NCI-H82 (cell line): Measurements from ENCODE around the gene LRP1B.
A peak's percentile ranks its signal among the peaks of the same experiment; 100 is the strongest.

Source experiments
- DNase-seq: peaks from one replicate; lab custom pipeline; 2025; lab: John Stamatoyannopoulos, UW

Gene LRP1B

DNA sequence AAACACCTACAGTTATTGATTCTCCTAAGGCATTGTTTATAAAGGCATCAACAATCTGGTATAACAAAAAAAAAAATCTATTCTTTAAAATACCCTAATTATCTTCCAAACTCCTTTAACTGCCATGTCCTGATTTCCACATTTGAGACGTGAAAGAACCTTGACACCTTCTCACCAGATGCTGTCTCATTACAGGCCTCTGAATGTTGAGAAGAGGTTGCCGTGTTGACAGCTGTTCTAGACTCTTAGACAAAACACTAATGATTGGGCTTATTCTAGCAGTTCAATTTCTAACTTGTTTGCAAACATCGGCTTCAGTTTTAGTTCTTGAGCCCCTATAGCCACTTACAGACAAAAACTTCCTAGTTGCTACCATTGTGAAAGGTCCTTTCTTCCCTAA, 988.8 kb downstream of the LRP1B start:
- no peak for DNase-seq

DNA sequence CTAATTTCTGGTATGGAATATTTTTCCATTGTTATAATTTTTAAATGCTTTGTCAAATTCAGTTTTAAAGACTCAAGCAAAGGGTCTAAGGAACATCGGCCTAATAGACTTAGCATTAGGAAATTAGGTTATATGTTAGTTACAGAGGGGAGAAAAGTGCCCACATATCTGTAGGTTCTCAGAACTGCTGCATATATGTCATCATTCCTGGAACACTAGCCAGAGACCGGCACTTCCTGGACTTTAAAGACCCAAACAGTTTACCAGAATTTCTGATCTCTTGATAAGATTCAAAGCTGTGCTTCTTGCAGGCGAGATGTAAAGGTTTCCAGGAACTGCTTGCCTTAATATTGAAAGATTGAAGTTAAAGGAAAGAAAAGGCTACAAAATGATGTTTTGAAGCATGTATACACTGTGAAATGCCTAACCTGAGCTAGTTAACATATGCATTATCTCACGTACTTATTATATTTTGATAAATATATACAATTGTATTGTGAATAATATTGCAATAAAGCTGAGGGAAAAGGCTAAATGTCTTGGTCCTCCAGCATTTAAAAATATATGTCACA, 993.6 kb downstream of the LRP1B start:
- no peak for DNase-seq

DNA sequence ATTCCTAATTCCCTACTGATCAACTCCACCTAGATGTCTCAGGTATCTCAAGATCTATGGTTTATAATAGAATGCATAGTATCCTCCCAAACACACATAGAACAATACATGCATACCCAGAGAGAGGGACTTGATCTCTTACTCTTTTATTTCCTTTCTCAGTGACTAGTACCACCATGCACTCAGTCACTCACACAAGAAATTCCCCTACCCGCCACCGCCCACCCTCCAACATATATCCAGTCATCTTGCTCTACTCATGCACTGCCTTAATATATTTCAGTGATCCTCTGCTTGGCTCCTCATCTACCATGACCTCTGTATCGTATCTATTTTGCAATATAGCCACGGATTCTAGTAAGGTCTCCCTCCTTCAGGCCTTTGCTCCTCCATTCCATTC, 996.9 kb downstream of the LRP1B start:
- DNase-seq: no peak

DNA sequence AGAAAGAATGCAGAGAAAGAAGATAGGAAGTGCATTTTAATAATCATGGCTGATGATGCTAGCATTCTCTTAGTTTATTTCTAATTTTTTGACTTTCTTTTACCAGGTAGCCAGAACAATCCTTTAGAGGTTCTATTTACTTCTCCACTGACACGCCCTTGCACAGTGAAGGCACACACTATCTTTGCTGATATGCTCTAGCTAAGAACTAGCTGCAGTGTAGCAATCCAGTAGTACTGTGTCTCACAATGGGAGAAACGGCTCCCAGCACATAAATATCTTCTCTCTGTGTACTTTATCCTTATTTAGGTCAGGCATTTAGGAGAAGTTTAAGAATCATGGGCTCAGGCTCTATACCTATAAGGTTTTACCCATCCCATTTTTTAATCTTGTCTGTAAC, 1005.4 kb downstream of the LRP1B start:
- DNase-seq: no peak

DNA sequence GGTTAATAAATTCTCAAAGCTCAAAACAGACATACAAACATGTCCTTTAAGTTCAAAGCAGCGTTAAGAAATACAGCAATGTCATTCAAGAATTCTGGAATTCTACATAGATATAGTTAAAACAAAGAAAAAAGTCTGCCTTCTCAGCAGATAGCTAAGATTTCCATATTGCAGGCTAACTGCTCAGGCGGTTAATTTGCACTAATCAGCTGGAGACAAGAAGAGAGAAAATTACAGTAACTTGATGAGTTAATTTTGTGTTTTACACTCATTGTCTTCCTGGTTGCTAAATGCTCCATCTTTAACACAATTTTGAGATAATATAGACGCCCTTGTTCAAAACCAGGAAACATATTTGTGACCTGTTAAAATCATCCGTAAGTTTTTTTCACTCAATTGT, 1012.0 kb downstream of the LRP1B start:
- no peak for DNase-seq

DNA sequence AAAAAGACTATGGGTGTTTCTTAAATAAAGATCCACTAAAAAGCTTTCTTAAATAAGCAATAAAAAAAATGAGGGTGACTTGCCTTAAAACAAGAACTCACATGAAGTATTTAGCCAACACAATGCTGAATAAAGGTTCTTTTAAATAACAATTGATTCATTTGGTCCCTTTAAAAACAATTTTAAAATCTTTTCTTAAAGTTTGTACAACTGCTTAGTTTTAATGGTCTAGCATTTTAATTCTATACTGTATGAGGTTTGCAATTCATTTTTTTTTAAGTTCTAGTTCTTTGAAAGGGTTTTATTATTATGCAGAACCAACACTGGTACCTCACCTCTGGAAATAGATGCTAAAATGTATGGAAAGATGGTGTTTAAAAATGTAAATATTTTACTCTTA, 1017.5 kb downstream of the LRP1B start:
- DNase-seq: no peak

DNA sequence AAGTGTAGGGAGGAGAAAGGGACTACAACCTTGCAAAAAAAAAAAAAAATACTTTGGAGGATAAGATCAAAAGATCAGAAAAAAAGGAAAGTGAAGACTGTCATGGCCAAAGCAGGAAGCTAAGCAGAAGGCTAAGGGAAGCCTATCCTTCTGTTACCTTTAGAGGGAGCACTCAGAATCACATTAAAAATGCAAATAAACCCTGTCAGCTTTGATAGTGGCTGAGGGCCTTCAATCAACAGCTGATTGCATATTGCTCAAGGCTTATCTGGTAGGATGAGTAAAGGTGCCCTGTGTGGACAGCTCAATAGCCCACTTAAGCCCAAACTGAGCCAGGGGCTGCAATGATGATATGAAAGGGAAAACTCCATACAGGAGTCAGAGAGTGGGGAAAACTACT, 1021.2 kb downstream of the LRP1B start:
- peak; percentile 68 for DNase-seq

DNA sequence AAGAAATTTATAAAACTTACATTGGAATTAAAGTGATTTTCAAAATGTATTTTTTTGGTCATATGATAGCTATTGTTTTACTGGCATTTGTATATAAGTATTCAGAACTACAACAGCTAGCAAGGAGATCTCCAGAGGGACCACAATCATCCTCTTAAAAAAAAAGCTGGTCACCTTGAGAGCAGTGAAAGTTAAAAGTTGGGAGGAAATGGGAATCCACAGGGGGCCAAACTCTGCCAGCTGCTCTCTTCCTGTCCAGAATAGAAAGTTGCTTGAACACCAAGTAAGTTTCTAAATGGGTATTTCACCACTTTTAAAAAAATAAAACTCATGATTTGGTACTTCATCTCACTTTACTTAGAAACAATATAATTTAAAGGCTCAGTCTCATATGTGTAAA, 1025.1 kb downstream of the LRP1B start:
- no peak for DNase-seq

DNA sequence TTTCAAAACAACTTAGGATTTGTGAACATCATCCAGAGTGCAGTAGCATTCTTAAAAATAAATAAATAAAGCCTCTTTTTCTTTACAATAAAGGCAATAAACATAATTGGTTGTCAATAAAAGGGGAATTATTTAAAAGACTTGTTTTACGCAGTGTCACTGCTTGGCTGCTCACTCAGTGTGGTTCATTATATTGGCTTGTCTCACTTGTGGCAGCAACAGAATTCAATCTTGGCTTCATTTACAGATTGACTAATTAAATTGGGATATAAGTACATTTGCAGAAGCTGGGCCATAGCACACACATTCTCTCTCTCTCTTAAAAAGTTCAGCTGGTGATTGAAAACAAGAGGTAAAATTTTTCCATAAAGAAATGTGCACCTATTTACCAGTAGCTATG, 1027.6 kb downstream of the LRP1B start:
- DNase-seq: no peak

DNA sequence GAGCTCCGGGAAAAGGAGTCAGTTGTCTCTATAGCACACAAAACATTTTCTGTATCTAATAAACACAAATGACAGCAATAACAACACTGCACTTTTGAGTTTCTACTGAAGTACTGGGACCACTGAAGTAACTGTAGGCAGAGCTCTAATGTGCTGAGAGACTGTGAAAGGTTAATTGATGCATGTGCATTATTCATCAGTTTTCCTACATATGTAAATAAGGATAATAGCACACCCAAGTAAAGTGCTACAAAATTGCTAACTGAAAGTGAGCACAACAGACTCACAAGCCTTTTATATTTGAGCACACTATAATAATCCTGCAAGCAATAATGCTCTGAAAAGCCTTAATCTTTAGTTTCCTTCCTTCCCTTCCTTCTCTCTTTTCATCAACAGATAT, 1051.6 kb downstream of the LRP1B start:
- no peak for DNase-seq

DNA sequence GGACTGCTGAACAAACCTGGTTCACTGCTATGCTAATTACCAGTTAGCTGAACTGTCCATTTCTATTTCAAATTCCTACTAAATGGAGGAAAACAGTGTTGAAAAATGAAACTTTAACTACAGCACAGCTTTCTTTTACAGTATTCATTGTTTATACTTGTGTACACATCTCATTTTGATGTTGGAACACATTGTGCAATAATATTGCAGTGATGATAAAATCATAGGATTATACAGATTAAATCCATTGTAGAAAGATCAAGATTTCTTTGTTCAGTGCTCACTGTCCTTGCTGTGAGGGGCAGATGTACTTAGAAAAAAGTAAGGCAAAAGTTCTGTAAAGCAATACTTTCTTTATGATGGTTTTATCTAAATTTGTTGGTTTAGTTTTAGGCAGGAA, 1055.1 kb downstream of the LRP1B start:
- DNase-seq: no peak

DNA sequence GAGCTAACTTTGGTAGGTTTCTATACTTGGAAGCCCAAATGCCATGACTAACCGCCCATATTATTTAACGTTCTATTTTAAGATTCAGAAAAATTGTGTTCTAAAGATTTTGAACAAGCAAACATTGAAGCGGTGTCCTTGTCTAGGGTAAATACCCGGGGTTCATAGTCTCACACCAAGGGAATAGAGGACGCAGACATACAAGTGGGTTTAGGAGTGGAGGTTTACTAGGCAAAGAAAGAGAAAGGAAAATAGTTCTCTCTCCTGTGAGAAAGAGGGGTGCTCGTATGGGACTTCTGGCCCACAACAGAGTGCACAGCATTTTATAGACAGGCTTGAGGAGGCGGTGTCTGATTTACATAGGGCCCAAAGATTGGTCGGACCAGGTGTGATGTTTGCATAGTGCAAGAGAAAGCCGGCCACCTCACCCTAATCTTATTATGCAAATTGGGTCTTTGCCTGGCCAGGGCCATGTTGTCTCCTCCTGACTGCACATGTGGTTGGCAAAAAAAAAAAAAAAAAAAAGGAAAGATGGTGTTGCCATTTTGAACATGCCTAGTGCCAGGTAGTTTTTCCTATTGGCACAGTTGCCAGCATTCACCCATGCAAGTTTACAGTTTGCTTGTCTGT, 1062.6 kb downstream of the LRP1B start:
- peak; percentile 71 for DNase-seq

DNA sequence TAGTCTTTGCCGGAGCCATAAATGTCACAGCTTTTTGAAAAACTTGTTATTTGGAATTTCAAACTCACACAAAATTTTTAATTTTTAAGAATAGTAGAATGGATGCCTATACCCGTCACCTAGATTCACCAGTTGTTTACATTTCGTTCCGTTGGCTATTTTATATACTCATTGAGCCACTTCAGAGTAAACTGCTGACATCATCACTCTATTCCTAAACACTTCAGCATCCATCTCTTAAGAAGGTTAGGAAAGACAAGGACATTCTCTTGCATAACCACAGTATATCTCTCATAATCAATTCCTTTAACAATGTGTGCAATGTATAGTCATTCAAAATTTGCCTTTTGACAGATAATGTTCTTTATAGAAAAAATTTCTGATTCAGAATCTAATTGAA, 1065.8 kb downstream of the LRP1B start:
- DNase-seq: no peak

DNA sequence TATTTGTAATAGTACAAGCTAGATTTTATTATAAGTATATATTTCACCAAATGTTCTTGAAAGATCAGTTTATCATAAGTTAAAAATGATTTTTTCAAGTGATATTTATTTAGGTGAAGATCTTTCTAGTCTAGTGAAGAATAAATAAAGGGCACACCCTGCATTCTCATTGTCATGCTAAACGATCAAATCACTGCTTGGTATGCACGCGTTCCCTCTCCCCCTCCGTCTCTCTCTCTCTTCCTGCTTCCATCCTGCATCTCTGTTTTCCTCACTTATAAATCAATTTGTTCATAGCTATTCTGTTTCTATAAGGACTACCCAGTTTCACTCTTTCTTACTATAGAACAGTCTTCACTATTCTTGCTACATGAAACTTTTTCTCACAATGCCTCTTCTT, 1067.4 kb downstream of the LRP1B start:
- peak; percentile 66 for DNase-seq

DNA sequence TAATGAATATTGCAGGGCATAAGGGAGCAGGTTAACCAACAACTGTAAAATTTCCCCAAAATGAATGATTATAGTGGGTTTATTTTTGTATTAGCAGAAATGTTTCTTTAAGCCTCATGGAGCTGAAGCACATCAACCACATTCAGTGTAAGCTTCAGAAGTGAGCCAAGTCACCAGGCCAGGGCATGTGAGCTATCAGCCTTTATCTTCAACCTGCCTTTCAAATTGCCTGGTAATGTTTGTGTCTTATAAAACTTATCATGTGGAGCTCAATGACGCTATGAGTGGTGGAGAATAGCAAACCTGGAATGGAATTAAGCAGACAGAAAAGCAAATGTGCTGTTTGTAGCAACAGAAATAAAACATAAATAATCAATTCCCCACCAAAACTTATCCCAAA, 1068.4 kb downstream of the LRP1B start:
- DNase-seq: peak; percentile 49

DNA sequence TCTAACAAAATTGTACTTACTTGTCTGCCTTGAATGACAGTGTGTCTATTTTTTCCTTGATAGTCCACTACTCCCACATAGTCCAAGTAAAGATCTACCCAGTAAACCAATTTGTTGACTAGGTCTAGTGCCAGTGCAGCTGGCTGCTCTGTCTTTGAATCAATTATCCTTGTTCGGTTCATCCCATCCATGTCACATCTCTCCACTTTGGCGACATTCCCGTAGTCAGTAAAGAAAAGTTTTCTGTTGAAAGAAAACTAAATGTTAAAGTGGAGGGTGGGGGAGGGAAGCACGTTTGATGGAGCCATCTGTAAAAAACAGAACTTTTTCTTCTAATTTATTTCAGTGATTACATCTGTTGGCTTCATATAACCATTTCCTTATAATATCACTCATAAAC, 1068.8 kb downstream of the LRP1B start:
- DNase-seq: peak; percentile 74

DNA sequence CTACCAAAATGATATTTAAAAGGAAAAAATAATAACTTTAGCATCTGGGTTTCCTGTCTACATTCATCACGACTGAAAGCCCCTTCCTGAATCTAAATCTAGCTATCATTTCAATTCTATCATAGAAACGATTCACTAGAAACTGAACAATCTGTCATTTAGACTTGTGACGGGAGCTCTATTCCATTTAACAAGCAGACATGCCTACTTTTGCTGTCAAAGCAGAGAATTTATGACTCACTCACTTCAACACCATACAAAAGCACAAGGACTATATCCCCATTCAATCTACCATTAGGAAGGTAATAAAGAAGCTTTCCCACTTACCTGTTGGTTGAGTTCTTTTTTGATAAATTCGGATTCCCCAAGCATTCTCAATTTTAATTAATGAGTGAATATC, 1072.3 kb downstream of the LRP1B start:
- no peak for DNase-seq

DNA sequence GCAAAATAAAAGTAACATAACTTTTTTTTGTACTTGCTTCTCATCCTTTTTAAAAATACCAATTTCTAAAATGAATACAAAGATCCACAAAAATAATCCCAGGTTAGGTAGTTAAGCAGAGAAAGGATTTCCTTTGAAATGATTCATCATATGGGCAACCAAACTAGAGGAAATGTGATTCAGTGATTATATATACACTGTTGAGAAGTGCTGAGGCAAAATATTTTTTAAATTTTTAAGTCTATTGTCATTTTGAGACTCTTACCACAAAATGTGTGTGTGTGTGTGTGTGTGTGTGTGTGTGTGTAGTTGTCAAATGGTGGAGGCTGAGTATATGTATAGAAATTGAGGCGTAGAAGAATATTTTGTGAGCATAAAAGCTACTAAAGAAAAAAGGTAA, 1075.3 kb downstream of the LRP1B start:
- no peak for DNase-seq

DNA sequence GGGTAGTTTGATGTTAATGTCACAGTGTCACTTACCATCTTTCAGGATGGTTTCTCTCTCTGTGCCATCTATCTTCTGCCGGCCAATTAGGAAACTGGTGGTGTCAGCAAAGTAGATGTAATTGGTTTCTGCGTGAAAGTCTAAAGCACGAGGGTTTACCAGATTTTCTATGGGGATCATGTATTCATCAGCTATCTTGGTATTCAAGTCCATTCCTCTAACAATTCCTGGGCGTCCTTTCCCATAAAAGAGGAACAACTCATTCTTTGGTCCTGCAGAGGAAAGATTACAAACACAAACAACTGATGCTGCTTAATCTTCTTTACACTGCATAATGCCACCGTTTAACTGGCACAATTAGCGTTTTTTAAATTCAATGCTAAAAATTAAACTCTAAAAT, 1081.9 kb downstream of the LRP1B start:
- no peak for DNase-seq

DNA sequence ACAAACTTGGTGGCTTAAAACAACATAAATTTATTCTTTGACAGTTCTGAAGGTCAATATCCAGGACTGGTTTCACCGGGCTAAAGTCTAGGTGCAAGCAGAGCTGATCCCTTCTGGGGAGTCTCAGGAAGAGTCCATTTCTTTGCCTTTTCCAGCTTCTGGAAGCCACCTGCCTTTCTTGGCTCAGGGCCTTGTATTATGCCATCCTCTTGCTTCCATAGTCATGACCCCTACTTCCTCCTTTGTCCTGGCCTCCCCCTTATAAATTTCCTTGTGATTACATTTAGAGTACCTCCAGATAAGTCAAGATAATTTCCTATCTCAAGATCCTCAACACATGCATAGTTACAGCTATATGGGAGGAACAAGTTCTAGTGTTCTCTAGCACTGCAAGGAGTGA, 1089.5 kb downstream of the LRP1B start:
- DNase-seq: no peak

DNA sequence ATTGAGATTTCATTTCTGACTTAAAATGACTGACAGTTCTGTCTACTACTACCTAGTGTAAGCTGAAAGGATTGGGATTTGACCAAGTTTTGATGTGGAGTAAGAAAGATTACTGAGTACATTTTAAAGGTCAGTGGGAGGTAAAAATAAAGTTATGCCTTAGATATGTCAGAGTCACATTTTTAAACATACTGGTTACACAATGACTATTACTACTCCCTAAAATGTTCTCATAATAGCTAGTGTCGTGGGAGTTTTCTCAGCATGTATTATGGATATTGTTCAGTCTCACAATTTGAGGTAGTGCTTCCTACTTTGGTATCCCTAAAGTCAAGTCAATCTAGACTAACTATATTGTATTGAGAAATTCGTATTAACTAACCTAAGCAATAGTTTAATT, 1092.5 kb downstream of the LRP1B start:
- no peak for DNase-seq

DNA sequence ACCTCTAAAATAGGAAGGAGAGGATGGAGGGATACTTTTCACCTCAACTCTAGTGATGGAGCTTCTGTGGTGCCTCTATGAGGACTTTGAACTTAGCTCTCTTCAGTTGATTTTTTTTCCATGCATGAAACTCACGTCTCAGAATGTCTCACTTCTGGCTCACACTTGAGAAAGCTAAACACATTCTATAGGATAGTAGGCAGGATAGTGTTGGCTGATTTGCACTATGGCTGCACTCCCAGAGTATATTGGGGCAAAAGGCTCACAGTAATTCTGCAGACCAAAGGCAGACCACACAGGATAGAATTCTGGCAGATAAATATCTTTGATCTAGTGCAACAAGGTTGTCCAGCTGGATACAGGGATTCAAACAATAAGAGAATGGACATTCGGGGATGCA, 1093.5 kb downstream of the LRP1B start:
- no peak for DNase-seq

DNA sequence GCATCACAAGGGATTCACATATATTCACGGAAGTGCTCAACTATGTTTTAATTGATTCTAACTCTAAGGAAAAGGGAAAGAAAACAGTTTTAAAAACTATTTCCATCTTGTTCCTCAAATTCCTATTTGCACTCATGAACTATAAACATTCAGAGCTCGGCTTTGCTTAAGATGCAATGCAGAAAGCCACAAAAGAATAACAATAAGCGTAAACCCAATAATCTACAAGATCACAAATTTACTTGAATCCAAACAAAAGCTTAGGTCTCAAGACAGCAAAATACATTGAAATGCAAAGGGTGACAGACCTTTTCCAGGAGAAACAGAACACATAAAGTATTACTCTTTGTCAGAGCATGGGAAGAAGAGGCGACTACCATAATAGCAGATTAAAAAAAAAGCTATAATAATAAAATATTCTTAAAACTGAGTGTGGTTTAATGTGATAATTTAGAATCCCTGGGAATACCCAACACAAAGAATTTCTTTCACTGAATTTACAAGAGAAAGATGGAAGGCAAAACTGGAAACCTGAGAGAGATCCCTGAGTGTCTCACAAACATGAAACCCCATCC, 1094.9 kb downstream of the LRP1B start:
- no peak for DNase-seq

DNA sequence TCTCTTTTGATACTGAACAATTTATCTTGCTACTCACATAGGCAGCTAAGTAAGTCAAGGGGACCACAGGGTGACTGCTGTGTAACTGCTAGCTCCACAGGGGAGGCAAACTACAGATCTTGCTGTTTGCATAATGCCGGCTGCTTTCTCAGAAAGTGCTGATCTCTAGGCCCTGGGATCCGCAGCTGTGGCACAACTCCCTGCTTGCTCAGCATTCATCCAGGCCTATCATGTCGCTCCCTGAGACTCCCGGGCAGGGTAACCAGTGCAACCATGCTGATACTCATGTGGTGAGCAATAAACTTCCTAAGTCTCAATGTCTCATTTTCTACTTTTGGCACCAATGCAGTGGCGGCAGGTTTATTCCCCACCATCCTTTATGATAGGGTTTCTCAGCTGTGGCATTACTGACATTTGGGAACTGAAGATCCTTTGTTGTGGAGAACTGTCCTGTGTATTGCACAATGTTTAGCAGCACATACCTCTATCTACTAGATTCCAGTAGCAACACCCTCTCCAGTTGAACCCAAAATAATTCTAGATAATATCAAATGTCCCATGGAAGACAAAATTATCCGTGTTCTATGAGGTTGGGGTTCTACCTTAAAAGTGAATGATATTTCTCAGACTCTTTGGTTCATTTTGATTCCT, 1101.3 kb downstream of the LRP1B start:
- no peak for DNase-seq
